Fibroblast of the conjunctiva (primary cell): ENCODE measurements around the gene TAGAP.

Source experiments
- DNase-seq: peaks from one replicate; pipeline ENCODE4 v3.0.0-alpha.2; 2010; ENCODE audit warnings: low read depth

The TAGAP gene

DNA sequence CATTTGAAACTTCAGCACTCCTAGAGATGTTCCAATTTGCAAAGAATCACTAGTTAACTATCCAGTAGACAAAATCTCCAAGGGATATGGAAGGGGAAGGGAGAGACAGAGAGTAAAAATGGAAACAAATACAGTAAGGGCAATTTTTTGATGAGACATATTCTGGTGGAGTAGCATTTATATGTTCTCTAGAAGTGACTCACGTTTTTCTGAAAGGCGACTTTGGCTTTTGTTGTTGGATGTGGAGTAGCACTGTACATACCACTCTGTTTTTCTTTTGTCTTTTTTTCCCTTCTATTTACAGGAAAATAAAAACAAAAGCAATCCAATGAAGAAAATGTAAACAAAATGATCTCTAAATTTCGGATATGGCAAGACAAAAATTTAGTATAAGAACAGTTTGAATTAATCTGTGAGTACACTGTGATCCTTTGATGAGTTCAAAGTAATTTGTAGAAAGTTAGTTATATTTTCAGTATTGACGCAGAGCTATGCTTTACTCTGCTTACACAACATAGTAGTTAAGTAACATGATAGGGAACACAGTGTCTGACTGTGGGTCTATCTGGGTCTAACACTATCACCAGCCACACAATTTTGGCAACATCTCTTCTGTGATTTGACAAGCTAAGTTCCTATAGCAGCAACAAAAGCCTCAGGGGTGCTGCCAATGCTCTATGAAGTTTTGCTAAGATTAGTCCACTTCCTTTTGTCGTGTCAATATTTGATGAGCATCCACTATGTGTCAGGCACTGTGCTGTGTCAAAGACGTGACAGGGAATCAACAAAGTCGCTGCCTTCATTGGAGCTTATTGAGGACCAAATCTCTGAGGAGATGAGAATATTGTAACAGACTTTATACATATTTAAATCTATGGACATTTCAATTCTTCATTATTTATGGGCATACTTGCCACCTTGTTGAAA is 27.3 kb upstream of the TAGAP start:
- DNase-seq = no peak

DNA sequence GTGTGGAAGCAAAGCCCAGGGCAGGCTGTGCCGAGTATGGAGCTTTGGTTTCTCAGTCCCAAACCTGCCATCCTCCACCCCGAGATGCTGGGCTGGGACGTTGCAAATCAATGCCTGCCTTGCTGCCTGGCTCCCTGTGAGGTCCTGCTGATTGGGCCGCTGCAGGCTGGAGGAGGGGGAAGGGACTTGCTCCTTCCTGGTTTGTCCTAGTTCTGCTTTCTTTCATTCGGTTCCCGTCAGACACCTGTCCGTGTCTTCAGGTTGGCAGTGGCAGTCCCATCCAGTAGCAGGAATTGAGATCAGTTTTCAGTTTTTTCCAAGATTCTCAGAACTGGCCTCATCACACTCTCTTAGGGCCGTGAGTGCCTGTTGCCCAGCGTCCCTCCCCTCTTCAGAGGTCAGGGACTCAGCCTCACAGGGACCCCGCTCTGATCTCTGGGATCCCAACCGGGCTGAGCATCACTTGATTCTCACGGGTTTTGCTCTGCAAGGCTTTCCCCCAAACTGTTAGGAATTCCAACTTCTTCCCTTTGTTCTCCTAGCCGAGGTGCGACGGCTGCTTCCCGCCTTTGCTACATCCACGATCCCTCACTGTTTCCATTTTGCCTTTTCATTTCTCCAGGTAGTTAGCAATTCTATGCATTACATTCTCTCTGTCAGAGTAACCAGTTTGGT is 24.2 kb upstream of the TAGAP start:
- DNase-seq = no peak

DNA sequence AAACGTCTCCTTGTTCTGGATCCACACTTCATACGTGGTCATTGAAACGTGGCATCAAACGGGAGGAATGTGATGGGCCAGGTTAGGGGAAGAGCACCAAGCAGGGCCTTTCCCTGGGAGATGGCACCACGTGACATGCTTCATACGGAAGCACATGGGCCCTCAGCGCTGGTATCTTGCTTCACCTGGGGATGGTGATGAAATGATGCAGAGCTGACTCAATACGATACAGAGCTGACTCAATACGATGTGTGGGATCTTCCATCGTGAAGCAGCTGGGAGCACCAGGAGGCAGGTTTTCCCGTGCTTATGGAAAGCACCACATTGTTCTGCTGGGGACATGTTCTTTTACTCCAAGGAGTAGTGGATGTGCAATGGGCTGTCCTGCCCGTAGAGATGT is 22.5 kb upstream of the TAGAP start:
- no peak for DNase-seq

DNA sequence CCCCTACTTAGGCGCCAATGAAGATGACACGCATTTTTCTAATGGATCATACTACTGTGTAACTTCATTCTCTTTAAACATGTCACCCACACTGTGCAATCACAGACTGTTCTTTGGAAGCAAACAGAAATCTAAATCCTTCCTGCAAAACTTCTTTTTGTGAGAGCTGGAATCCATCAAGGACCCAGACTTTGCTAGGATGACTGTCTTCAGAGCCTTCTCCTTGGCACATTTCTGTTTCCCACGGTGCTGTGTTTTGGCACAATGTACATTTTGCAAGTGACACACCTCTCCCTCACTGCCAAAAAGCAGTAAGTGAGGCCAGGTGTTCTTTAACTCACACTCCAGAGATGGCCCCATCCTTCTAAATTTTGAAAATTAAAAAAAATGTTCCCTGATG is 21.7 kb upstream of the TAGAP start:
- no peak for DNase-seq

DNA sequence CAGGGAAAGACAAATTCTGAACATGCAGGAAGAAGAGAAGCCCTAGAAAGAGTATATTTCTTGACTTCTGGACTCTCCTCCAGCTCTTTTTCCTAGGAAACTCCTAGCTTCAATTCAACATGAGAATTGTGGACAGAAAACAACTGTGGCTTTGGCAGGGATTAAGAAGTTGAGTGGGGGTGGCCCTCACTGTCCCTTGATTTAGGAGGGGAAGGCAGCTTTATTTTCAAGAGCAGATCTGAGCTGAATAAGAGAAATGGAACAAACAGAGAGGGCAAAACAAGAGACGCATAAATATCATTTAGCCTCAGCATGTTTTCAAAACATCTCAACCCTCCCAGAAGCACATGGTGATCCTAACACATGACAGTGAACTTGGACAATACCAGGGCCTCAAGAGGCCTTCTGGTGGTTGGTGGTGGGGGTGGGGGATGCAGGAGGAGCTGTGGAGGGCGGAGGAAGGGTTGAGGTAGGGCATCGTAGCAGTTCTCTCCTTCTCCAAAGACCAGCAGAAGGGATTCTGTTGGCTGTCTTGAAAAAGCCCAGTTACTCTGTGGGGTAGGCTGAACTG is 21.1 kb upstream of the TAGAP start:
- no peak for DNase-seq

DNA sequence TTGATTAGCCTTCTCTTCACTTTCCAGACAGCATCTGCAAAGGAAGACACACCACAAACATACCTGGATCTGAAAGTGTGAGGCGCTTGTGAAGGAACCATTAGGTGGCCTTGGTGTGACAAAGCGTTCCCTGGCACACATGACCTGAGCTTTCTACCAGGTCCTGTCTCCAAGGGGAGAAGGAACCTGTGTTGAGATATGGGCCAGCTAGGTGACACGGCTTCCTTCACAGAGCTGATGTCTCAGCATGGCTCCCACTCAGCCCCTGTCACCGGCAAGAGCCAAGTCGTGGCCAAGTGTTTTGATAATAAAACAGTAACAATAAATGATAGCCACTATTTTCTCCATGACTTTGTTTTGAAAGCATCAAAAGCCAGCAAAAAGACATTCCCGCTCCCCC is 20.3 kb upstream of the TAGAP start:
- no peak for DNase-seq

DNA sequence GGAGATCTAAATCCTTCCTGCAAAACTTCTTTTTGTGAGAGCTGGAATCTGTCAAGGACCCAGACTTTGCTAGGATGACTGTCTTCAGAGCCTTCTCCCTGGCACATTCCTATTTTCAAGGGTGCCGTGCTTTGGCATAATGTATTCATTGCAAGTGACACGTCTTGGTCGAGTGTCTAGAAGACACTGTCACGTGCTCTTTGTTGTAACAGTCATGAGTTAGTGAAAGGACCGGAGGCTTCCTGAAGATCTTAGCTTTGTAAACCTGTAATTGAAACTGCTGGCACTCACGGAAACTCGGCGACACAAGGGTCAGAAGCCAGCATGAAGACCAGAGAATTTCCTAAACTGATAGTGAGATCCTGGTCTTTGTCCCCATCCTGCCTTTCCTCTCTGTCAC is 19.7 kb upstream of the TAGAP start:
- DNase-seq = no peak

DNA sequence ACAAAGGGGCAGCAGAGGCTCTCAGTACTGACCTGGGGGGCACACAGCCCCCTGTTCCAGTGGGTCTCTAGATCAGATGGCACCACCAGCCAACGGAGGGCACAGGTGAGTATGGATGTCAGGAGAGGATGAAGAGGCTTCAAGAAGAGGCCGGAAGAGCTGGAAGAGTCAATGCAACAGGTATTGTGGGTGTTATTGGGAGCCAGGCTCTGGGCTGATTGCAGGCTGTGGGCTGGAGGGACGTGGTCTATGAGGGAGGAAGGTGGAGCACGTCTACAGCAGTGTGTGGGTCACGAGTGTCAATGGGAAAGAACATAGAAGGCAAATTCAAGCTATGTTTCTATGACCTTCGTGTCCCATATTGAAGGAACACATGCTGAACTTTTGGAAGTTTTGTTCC is 18.8 kb upstream of the TAGAP start:
- DNase-seq = no peak

DNA sequence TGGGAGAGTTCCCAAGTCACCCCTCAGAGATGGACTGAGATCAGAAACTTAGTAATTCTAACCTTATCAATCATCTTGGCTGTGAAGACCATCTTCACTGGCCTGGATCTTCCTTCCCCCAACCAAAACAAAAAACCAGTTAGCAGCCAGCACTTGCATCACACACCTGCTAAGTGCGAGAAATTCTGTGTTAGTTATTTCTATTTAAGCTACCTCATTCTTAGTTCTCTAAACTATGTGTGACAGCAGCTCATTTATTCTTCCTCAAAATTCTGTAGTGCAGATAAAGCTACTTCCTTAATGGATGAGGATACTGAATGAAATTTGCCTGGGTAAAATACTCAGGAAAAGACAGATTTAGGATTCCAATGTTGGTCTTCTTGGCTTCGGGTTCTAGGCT is 18.2 kb upstream of the TAGAP start:
- DNase-seq = no peak

DNA sequence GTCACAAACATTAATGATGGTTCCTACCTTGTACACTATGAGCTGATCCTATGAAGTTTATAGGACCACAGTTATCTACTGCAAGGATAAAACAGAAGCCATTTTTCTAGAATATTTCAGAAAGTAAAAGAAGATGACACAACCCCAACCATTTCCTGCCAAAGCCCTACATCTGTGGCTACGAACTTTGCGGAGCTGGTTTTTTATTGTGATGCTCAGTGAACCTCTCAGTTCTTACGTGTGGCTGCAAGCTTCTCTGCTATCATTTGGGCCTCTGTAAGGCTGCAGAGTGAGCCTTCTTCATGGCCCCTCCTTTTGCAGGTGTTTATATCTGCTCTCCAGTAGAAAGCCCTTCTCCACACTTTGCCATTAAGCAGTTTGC is 17.8 kb upstream of the TAGAP start:
- no peak for DNase-seq

DNA sequence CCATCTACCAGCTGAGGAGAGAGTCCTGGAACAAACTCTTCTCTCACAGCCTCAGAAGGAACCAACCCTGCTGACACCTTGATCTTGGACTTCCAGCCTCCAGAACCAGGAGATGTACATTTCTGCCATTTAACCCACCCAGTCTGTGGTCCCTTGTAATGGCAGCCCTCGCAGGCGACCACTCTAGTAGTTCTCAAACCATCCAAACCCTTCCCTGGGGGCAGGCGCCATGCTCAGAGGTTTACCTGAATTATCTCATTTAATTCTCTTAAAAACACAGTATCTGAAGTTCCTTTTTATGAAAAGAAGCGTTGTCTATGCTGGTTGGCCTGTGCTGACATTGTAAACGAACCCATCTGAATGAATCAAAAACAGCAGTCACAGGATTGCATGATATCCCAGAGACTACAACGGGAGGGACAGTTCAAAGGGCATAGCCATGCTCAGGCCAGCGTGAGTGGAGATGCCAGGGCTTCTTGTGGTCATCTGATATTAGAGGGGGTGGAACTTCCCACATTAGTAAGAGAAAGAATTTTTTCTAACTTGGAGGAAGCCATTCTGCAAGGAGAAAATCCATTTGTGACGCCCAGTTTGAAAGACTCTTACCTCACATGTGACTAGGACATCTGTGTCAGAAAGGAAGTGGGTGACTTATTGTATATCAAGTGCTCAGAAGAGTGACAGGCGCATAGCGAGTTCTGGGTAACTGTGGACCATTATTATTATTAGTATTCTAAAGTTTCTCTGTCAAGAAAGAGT is 17.2 kb upstream of the TAGAP start:
- DNase-seq = no peak

DNA sequence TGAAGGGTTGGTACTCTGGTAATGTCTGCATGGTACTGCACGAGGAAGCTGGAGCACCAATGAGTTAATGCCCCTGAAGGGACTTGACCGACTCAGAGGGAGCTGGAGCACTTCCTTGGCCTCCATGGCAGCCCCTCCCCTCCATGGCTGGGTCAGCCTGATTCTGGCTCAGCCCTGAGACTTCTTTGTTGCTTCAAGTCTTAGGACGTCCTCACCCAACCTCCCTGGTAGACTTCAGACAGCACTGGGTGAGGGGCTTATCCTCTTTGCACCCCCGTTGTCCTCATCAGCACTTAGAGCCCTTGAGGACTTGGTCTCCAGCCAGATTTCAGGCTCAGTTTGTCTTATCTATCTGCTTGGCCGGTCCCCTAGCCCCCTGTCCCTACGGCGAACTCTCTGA is 16.4 kb upstream of the TAGAP start:
- no peak for DNase-seq

DNA sequence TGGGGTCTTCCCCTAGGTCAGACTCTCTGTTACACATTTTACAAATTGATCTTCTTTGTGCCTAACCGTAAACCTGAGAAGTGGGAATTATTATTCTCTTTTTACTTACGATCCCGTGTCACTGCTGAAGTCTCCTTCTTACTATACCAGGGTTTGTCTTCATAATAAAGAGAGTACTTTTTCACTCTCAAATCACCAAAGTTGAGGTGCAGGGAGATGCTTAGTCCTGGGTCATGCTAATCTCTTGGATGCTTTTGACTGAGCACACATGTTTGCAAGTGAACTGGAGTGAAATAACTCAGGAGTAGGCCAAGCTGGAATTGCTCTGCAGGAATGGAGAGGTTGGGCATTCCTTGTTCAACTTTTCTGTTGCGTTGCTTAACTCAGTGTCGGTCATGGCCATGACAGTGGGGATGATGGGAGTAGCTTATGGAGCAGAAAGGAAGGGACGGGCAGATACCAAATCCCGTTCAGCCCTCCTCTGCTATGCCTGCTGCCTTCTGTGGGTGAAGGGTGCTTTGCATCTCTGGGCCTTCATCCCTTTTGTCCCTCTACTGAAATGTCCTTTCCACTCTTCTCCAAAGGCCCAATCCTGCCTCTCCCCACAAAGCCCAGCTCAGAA is 15.2 kb upstream of the TAGAP start:
- no peak for DNase-seq

DNA sequence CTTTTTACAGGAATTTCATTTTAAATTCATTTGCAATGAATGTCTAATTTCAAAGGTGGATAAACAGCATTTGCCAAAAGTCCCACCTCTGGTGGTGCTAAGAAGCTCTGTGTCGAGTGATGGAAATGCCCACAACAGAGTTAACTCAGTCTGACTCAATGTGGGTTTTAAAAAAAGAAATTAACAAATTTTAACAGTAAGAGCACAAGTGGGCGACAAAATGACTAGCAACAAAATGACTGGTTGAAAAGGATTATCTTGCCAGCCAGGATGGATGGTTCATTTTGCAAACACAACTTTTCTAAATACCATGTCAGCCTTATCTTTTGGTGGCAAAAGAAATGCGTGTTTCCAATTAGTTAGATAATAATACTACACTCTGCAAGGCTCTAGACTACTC is 14.3 kb upstream of the TAGAP start:
- DNase-seq = no peak

DNA sequence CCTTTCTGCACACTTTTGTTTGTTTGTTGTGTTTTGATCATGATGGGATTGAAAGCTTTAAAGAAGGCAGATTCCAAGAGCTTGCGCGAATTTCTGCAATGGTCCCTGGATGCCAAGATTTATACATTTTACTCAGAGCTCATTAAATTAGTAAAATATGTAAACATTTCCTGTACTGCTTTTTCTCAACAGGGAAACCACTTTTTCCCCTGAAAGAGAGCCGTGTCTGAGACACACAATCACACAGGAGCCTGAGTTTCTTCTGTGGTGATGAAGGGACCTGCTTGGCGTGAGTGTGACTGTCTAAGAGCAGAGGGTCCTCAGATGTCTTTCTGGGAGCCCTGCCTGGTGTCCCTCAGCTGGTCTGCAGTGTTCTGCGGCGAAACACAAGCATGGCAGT is 12.1 kb upstream of the TAGAP start:
- no peak for DNase-seq

DNA sequence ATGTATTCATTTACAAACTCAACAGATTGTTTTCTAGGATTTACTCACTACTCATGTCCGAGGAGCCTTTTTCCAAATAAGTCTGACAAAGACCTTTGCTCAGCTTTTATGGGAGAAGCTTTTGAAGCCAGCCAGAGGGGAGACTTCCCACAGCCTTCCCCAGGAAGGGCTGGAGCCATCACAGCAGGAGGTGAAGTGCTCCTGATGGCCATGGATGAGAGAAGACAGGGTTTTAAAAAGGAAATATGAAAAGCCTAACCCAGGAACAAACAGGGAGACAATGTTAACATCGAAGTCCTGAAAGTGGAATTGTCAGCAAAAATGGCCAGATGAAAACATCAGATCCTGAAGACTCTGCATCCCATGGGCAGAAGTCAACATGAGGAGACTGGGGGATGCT is 11.6 kb upstream of the TAGAP start:
- DNase-seq = no peak

DNA sequence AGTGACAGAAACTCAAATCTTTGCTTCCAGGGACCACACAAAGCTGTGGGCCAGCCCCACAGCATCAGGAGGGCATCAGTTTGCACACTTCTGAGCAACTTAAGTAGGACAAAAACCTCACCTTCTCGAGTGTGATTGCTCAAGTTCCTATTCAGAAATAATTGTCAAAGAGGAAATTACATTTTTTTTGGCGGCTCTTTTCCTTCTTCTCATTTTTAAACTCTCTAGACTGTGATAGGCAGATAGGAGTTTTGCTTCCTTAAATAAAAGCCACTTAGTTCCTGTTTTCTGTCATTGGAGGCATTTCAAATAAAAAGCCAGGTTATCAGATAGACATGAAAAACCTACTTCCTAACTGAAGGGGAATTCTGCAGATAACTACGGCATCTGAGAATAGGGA is 11.2 kb upstream of the TAGAP start:
- DNase-seq = no peak

DNA sequence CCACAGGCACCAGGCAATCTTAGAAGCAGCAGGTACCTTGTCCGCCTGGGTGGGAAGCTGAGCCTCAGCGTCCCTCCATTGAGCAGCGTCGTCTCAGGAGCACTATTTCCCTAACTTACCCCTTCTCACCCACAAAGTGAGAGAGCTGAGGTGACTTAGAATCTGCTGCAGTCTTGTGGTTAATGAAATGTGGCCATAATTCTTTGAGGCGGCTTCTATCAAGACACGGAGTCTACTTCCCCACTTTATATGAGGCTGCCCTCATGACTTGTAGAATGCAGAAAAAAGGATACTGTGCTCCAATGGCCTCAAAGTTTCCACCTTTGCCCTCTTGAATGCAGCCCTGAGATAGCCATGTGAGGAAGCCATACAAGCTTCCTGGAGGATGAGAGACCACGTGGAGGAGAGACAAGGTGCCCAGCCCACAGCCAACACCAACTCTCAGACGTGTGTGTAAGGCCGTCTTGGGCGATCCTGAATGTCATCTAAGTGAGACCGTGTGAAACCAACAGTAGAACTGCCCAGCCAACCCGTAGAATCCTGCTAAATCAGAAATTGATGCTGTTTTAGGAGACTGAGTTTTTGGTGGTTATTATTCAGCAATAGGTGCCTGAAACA is 9.1 kb upstream of the TAGAP start:
- DNase-seq = no peak

DNA sequence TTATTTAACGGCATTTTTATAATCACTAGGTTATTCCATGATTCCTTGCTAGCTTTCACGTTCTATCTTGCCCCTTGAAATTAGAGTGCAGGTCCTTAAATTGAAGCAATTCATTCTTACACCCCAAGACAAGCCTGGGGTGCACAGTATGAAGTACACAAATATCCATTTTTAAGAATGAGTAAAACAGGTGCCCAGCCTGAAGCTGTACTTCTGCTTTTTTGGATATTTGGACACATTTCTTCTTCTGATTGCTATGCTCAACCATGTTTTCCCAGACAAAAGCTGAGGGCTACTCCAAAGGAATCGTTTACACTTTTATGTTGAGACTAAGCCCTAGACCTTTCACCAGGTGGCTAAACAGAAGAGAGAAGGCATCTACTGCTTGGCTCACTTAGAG is 7.9 kb upstream of the TAGAP start:
- no peak for DNase-seq

DNA sequence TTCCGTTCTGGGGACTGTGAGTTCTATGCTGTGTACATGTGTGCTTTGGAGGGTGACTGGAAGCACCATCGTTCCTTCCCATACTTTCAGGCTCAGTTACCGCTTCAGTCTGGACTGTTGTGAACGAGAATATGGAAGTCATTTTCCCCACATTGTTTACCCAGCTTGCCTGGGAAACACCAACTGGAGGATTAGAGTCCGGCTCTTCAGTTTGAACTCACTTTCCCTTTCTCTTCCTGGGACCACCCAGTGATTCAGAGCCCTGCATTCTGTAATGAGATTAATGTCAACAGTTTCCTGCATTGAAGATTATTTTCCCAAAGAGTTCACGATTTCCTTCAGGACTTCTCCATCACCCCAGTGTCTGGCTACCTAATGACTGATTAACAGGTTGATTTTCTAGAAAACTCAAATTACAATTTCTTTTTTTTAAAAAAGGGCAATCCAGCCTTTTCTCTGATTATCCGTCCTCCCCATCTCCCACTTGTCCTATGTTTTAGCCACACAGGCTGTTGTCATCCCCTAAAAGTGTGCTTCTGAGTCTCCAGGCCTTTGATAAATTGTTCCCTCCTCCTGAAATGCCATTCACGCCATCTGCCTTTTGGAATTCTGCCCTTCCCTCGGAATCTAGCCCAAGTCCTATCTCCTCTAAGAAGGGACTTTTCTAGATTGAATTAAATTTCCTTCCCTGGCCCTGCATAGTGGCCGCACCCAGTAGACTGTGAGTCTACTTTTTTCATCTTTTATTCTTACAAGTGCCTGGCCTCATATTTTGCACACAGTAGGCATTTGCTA is 3.3 kb upstream of the TAGAP start:
- no peak for DNase-seq

DNA sequence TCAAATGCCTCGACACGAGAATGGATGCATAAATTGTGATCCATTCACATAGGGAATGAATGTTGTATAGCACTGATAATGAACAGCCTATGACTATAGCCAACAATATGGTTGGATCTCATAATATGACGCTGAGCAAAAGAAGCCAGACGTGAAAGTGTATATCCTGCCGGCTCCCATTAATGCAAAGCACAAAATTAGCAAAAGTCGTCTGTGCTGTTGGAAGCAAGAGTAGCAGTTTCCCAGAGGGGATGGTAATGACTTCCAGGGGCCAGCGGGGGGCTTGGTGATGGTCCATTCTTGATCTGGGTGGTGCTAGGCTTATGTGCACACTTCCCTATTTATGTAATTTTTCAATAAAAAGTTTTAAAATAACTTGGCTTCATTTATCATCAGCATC is 1.0 kb upstream of the TAGAP start:
- no peak for DNase-seq
